CD4-positive, alpha-beta T cell (primary cell): Measurements from ENCODE around the gene OR2W3. TPM values are rescaled to one million over a fixed set of nuclear protein-coding genes. Genes with fewer than 3 reads are reported as not detected.
A peak's percentile ranks its signal among the peaks of the same experiment; 100 is the strongest.

Experiments
- ATAC-seq: fragments of 200-7000 bp; cut with Tn5 transposase; one replicate; pipeline ENCODE4 v1.10.0; 2022; ENCODE audit warnings: mild to moderate bottlenecking; ENCODE audit not compliant: poor library complexity
- CTCF ChIA-PET: fragments of 350-600 bp; sonication (Branson Sonifier 250); formaldehyde crosslinking; loops from one replicate; lab custom pipeline; 2021; ENCODE audit warnings: antibody characterized with exemption, inconsistent platforms; lab: Charles Lee
- POLR2A ChIA-PET: fragments of 350-600 bp; sonication (Branson Sonifier 250); formaldehyde crosslinking; loops from one replicate; lab custom pipeline; 2021; ENCODE audit warnings: antibody characterized with exemption, inconsistent platforms; lab: Charles Lee
- DNase-seq, 14 experiments: peaks; one replicate each; pipeline ENCODE4 v3.0.0-alpha.2; 2013 to 2020; ENCODE audit warnings: mixed read lengths in 2 of 14
- H3K27ac ChIP-seq, 2 donors: one replicate each; pipeline versions ENCODE4 v1.5.1 to v1.7.0; 2013; ENCODE audit warnings: low read length in 2 of 2, low read depth in 1 of 2, mild to moderate bottlenecking in 1 of 2
- H3K27me3 ChIP-seq, 2 experiments: 1 replicate in 1 of 2; 2 replicates in 1 of 2; pipeline versions ENCODE4 v1.6.1 to v1.7.0; 2013; ENCODE audit warnings: low read length in 2 of 2, control low read depth in 1 of 2, mild to moderate bottlenecking in 1 of 2, moderate library complexity in 1 of 2; ENCODE audit not compliant: insufficient read depth in 2 of 2, control insufficient read depth in 1 of 2
- H3K36me3 ChIP-seq: one replicate; pipeline ENCODE4 v1.6.1; 2013; ENCODE audit warnings: low read length, control low read depth; ENCODE audit not compliant: insufficient read depth
- H3K4me1 ChIP-seq: one replicate; pipeline ENCODE4 v1.6.1; 2013; ENCODE audit warnings: low read length, control low read depth; ENCODE audit not compliant: insufficient read depth
- H3K4me3 ChIP-seq: one replicate; pipeline ENCODE4 v1.5.1; 2013; ENCODE audit warnings: mild to moderate bottlenecking, low read length, moderate library complexity
- H3K9me3 ChIP-seq, 2 experiments: 1 replicate in 1 of 2; 2 replicates in 1 of 2; pipeline versions ENCODE4 v1.6.1 to v1.7.0; 2013; ENCODE audit warnings: low read length in 2 of 2, mild to moderate bottlenecking in 2 of 2, control low read depth in 1 of 2, moderate library complexity in 1 of 2; ENCODE audit not compliant: control insufficient read depth in 1 of 2, insufficient read depth in 1 of 2
- H3K27ac Mint-ChIP-seq: one replicate; pipeline ENCODE4 v1.8.0; 2020; ENCODE audit warnings: mixed read lengths
- H3K27me3 Mint-ChIP-seq: one replicate; pipeline ENCODE4 v1.8.0; 2021; ENCODE audit warnings: mixed read lengths
- H3K36me3 Mint-ChIP-seq: one replicate; pipeline ENCODE4 v1.8.0; 2021; ENCODE audit warnings: low read depth, mixed read lengths
- H3K4me1 Mint-ChIP-seq: one replicate; pipeline ENCODE4 v1.8.0; 2021; ENCODE audit warnings: low read depth, mixed read lengths
- H3K4me3 Mint-ChIP-seq: one replicate; pipeline ENCODE4 v1.8.0; 2020; ENCODE audit warnings: mild to moderate bottlenecking, mixed read lengths
- H3K9me3 Mint-ChIP-seq: one replicate; pipeline ENCODE4 v1.8.0; 2020; ENCODE audit warnings: mixed read lengths
- intact Hi-C, 2 experiments: fragments of 100-400 bp; cut with DNase I in 1 of 2; cut with micrococcal nuclease in 1 of 2; formaldehyde crosslinking; loops; one replicate each; pipeline versions ENCODE4 v1.15.1 to v1.9.0; 2023 to 2025; cut with DNase I, micrococcal nuclease
- total RNA-seq, 174 experiments: library from RNA in 2 of 174; stranded (reverse) in 2 of 174; gene quantifications; one replicate each; pipeline ENCODE4 v1.2.3 and lab custom pipeline; 2021 to 2026
- TF ChIP-seq, protein P1 (sequence below): fragments of 200-600 bp; IDR thresholded peaks from one replicate; pipeline ENCODE4 v1.8.0; 2022; ENCODE audit warnings: antibody characterized with exemption, mild to moderate bottlenecking

The OR2W3 gene
- total RNA-seq, 2 experiments from 2014 or later: 1.3 to 1.5 TPM

DNA sequence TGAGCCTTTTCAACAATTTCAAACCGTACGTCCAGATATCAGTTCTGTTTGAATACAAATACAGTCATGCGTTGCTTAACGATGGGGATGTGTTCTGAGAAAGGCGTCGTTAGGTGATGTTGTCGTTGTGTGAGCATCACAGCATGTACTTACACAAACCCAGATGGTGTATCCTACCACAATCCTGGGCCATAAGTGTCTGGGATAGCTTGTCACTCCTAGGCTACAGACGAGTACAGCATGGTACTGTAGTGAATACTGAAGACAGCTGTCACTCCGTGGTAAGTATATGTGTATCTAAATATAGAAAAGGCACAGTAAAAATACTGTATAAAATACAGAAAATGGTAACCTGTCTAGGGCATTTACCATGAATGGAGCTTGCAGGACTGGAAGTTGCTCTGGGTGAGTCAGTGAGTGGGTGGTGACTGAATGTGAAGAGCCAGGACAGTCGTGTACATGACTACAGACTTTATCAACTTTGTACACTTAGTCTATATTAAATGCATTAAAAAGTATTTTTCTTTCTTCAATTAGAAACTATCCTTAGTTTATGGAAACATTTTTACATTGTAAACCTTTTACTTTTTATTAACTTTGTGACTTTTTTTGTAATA, 10.5 kb upstream of the OR2W3 start:
- H3K4me1 ChIP-seq: no peaks in the 10 kb centered on the region
- H3K4me3 ChIP-seq: no peak overlapping the region
- DNase-seq (no peak), ATAC-seq (no peak)
- H3K4me3 Mint-ChIP-seq: no peak overlapping the region
- TF ChIP-seq, protein P1, sequence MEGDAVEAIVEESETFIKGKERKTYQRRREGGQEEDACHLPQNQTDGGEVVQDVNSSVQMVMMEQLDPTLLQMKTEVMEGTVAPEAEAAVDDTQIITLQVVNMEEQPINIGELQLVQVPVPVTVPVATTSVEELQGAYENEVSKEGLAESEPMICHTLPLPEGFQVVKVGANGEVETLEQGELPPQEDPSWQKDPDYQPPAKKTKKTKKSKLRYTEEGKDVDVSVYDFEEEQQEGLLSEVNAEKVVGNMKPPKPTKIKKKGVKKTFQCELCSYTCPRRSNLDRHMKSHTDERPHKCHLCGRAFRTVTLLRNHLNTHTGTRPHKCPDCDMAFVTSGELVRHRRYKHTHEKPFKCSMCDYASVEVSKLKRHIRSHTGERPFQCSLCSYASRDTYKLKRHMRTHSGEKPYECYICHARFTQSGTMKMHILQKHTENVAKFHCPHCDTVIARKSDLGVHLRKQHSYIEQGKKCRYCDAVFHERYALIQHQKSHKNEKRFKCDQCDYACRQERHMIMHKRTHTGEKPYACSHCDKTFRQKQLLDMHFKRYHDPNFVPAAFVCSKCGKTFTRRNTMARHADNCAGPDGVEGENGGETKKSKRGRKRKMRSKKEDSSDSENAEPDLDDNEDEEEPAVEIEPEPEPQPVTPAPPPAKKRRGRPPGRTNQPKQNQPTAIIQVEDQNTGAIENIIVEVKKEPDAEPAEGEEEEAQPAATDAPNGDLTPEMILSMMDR: no peak
- peaks cover 0 to 7% of the 10 kb centered on the region in 2 experiments for H3K9me3 ChIP-seq
- no peaks in the 10 kb centered on the region for H3K36me3 Mint-ChIP-seq
- POLR2A ChIA-PET: no interaction called here
- intact Hi-C loops: no loop called here
- H3K9me3 Mint-ChIP-seq: no peaks in the 10 kb centered on the region
- H3K27ac Mint-ChIP-seq: no peak overlapping the region
- H3K27ac ChIP-seq: no peak overlapping the region
- no peaks in the 10 kb centered on the region for H3K36me3 ChIP-seq
- H3K27me3 Mint-ChIP-seq: no peaks in the 10 kb centered on the region
- H3K4me1 Mint-ChIP-seq: no peaks in the 10 kb centered on the region
- no peaks in the 10 kb centered on the region for H3K27me3 ChIP-seq
- CTCF ChIA-PET: no interaction called here

DNA sequence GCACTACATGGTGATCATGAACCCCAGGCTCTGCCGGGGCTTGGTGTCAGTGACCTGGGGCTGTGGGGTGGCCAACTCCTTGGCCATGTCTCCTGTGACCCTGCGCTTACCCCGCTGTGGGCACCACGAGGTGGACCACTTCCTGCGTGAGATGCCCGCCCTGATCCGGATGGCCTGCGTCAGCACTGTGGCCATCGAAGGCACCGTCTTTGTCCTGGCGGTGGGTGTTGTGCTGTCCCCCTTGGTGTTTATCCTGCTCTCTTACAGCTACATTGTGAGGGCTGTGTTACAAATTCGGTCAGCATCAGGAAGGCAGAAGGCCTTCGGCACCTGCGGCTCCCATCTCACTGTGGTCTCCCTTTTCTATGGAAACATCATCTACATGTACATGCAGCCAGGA, 589 bp downstream of the OR2W3 start:
- ATAC-seq (no peak), DNase-seq (no peak)
- no peaks in the 10 kb centered on the region for H3K27me3 Mint-ChIP-seq
- Histone ChIP-seq H3K4me3 (no peak overlapping the region), H3K27ac (no peak overlapping the region), H3K4me1 (no peaks in the 10 kb centered on the region), H3K9me3 (peaks cover 0 to 9% of the 10 kb centered on the region in 2 experiments), H3K36me3 (no peaks in the 10 kb centered on the region), H3K27me3 (no peaks in the 10 kb centered on the region)
- TF ChIP-seq, protein P1: no peak
- POLR2A ChIA-PET: no interaction called here
- H3K4me3 Mint-ChIP-seq: peak overlapping the region; percentile 7
- intact Hi-C loops: no loop called here
- CTCF ChIA-PET: no interaction called here
- no peak overlapping the region for H3K27ac Mint-ChIP-seq
- no peaks in the 10 kb centered on the region for H3K9me3 Mint-ChIP-seq
- no peaks in the 10 kb centered on the region for H3K36me3 Mint-ChIP-seq
- H3K4me1 Mint-ChIP-seq: no peaks in the 10 kb centered on the region

DNA sequence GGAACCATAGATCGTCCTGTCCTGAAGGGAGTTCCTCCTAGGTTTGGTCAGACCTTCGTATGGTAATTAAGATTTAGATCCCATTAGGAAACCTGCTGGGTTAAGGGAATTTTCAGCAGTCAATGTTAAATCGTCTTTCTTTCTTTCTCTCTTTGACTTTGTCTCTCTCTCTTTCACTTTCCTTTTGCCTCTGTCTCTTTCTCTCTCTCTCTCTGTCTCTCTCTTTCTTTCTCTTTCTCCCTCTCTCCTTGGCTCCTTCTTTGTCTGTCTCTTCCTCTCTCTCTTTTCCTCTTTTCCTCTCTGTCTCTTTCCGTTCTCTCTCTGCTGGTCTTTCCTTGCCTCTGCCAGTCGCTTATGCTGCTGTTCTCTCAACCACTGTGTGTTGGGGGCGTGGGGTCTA, 8.7 kb downstream of the OR2W3 start:
- ATAC-seq (no peak), DNase-seq (no peak)
- no peak overlapping the region for H3K27ac ChIP-seq
- no peaks in the 10 kb centered on the region for H3K27me3 ChIP-seq
- Mint-ChIP-seq H3K9me3 (no peaks in the 10 kb centered on the region), H3K36me3 (peaks cover 7% of the 10 kb centered on the region), H3K27ac (no peak overlapping the region), H3K4me1 (peaks cover 18% of the 10 kb centered on the region), H3K27me3 (no peaks in the 10 kb centered on the region), H3K4me3 (no peak overlapping the region)
- H3K36me3 ChIP-seq: no peaks in the 10 kb centered on the region
- no peak overlapping the region for H3K4me3 ChIP-seq
- POLR2A ChIA-PET: no interaction called here
- CTCF ChIA-PET: no interaction called here
- H3K9me3 ChIP-seq: peaks cover 0 to 6% of the 10 kb centered on the region in 2 experiments
- no peaks in the 10 kb centered on the region for H3K4me1 ChIP-seq
- intact Hi-C loops: no loop called here
- TF ChIP-seq, protein P1: no peak
